Stimulated activated CD4-positive, alpha-beta T cell treated with anti-CD3 and anti-CD28 coated beads, TNF-alpha, amount 100 ng/mL, for 24 hours (primary cell): ENCODE results near the gene TMEM120B.
"Not testable (repeated sequence)": the region's sequence is repeated elsewhere in the genome, so short reads cannot be mapped to it uniquely, and the experiment has no call there.

Experiments
- DNase-seq, 3 experiments: peaks; one replicate each; pipeline ENCODE4 v3.0.0-alpha.2; 2020; ENCODE audit warnings: low read depth in 3 of 3

Gene TMEM120B

DNA sequence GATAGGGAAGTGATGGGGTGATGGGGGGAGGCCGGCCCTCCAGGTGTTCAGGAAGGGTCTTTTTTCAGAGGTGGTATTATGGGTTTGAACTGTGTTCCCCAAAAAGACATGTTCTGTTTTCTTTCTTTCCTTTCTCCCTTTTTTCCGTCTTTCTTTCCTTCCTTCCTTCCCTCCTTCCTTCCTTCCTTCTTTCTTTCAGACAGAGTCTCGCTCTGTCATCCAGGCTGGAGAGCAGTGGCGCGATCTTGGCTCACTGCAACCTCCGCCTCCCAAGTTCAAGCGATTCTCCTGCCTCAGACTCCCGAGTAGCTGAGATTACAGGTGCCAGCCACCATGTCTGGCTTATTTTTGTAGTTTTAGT is 3.5 kb upstream of the TMEM120B start:
- not testable (repeated sequence) for DNase-seq

DNA sequence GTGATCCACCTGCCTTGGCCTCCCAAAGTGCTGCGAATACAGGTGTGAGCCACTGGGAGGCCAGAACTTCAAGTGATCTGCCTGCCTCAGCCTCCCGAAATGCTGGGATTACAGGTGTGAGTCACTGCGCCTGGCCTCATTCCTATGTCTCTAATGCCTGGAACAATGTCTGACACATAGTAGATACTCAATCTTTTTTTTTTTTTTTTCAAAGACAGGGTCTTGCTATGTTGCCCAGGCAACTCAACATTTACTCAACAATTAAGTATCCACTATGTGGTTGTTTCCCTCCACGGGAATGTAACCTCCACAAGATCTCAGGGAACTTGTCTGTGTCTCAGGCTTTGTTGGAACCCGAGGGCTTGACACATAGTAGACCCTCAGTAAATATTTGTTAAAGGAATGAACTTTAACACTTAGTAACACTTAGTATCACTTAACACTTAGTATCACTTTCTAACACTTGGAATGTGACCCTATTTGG is 3.0 kb upstream of the TMEM120B start:
- DNase-seq, result no peak

DNA sequence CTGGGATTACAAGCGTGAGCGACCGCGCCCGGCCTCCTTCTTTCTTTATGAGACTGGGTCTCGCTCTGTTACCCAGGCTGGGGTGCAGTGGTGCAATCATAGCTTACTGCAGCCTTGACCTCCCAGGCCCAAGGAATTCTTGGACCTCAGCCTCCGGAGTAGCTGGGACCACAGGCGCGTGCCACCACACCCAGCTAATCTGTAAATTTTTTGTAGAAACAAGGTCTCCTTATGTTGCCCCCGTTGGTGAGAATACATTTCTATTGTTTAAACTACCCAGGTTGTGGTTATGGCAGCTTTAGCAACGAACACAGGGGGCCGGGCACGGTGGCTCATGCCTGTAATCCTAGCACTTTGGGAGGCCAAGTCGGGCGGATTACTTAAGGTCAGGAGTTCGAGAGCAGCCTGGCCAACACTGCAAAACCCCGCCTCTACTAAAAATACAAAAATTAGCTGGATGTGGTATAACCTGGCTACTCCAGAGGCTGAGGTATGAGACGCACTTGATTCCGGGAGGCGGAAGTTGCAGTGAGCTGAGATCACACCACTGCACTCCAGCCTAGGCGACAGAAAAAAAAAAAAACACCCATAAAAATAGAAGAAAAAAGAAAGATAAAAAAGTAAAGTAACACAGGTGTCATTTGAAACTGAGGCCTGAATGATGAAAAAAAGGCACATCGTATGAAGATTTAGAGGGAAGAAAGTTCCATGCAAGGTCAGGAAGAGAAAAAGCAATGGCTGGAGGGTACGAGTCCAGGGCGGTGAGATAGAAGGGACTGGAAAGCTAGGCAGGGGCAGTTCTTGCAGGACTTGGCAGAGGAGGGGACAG is 977 bp upstream of the TMEM120B start:
- DNase-seq, result no peak

DNA sequence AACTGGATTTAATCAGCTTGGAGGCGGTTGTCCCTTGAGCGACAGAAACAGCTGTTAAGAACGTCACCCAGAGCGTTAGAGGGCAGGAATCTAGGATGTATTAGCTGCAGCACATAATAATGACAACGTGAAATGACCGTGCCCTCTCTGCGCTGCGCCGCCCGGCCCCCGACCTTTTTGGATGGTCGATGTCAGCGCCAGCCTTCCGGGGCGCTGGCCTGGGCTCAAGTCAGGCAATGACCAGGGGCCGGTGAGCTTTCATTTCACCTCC is 427 bp upstream of the TMEM120B start:
- DNase-seq, result no peak

DNA sequence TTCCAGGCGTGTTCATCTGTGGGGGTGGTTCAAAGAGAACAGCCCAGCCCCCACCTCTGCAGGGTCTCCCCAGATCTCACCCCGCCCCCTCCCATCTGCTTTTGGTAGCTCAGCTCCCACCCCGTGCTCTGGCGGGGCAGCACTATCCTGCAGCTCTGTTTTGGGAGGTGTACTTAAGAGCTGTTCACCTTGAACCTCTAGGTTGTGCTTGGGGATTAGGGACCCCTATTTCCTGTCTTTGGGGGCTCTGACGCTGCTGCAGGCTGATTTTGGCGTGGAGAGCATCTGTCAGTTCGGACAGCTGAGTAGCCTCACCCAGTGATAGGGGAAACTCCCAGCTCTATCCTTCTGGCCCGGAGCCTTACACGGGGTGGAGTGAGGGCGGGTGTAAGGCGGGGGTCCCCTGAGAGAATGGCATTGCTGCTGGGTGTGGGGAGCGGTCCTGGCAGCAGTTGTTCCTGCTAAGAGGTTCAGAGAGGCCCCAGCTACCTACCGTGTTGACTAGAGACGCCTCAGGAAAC is 765 bp downstream of the TMEM120B start:
- no peak for DNase-seq

DNA sequence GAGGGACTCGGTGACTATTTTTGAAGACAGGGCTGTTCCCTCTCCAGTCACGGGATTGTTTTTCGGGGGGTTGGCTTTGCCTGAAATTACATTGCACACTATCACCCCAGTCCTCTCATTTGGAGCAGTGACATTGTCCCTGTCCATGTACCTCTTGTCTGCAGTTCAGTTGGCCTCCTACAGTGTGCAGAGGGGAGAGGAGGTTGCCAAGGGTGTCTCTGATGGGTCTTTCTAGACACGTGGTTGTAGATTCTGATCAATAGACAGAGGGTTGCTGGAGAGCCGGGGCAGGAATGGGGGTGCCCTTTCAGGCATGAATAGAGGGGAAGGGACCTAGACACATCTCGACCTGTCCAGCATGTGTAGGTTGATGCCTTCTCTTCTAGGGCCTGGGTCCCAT is 1.2 kb downstream of the TMEM120B start:
- DNase-seq, result no peak

DNA sequence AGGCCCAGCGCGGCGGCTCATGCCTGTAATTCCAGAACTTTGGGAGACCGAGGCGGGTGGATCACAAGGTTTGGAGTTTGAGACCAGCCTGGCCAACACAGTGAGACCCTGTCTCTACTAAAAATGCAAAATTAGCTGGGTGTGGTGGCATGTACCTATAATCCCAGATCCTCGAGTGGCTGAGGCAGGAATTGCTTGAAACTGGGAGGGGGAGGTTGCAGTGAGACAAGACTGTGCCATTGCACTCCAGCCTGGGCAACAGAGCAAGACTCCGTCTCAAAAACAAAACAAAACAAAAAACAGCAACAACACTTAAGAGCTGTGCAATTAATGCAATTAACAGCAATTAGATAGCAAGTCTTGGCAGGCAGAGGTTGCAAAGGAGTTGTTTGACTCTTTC is 2.5 kb downstream of the TMEM120B start:
- not testable (repeated sequence) for DNase-seq

DNA sequence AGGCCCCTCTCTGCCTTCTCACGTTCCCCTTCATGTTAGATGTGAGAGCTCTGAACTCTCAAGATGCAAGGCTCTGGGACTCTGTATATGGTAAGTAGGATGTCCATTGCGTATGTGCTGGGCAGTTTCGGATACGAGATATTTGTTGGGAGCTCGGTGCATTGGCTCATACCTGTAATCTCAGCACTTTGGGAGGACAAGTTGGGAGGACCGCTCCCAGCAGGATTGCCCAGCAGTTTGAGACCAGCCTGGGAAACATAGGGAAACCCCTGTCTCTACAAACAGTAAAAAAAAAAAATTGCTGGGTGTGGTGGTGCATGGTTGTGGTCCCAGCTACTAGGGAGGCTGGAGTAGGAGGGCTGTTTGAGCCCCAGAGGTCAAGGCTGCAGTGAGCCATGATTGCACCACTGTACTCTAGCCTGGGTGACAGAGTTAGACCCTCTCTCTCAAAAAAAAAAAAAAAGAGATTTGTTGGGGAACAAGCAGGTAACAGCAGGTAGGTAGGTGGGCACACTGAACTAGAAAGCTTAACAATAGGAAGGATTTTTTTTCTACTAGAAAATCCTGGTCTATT is 3.4 kb downstream of the TMEM120B start:
- no peak for DNase-seq

DNA sequence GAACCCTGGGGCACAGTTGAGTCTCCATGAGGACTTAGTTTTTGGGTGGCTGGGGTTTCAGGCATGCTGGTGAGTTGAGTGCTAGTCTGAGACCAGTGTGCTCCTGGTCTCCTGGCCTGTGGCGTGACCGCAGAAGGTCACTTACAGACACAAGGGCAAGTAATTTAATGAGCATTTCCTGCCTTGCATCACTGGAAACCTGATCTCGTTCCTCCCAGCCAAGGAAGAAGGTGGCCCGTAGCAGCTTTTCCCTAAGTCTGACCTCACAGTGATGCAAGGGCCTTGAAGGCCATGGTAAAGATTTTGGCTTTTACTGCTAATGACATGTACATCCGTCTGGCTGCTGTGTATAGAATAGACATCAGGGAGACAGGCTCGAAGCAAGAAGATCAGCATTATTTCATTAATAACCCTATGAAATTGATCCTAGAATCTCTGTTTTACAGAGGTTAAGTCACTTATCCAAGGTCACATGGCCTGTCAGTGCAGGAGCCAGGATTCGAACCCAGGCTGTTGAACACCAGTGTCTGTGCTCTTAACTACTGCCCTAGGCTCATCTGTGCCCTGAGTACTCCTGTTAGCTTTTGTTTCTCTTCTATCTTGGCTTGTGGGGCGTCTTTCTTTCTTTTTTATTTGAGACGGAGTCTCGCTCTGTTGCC is 4.6 kb downstream of the TMEM120B start:
- no peak for DNase-seq

DNA sequence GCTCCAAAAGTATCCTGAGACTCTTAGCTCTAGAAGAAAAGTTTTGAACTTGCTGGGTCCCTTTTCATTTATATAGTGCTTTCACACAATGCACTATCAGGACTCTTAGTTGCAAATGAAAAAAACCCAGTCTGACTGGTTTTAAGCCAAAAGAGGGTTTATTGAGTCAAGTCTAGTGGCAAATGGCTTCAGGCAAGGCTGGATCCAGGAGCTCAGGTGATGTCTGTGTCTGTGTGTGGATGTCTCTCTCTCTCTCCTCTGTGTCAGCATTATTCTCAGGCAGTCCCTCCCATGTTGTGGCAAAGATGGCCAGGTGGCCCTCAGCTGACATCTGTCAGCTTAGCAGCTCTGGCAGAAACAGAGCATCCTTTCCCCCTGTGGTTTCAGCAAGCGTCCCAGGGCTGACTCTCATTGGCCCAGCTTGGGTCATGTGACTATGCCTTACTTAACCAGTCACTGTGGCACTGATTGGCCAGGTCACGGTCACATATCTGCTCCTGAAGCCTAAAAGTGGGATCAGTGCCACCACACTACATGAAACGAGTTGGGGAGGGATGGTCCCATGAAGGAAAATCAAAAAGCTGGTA is 6.2 kb downstream of the TMEM120B start:
- DNase-seq, result no peak

DNA sequence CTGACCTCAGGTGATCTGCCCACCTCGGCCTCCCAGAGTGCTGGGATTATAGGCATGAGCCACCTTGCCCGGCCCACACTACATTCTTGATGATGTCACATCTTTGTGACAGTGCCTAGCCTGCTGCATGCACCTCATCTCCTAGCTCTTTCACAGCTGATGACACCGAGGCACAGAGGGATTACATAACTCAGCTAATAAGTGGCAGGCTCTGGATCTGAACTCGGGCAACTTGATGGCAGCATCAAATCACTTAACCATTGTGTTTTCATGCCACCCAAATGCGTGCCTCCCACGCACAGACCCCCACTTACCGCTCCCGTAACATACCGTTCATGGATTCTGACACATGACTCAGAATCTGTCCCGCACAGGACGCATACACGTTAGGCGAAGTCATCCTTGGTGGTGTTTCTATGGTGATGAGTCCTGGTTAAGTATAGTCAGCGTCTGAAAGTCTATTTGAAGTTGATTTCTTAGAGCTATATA is 7.4 kb downstream of the TMEM120B start:
- DNase-seq, result no peak

DNA sequence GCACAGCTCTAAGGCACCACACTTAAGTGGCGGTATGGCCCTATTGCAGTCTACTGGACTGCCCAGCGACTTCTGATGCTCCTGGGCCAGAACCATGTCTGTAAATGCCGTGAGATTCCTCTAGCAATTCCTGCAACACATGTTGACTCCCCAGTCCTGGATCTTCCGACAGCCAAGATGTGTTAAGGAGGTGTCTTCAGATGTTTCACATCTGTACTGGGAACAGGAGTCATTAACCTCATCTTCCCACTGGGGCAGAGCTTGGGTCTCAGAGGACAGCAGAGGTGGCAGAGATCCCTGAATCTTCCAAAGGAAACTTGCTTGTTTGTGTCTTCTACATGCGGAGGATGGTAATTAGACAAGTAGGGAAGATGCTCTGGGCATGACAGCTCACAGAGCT is 8.2 kb downstream of the TMEM120B start:
- DNase-seq, result no peak

DNA sequence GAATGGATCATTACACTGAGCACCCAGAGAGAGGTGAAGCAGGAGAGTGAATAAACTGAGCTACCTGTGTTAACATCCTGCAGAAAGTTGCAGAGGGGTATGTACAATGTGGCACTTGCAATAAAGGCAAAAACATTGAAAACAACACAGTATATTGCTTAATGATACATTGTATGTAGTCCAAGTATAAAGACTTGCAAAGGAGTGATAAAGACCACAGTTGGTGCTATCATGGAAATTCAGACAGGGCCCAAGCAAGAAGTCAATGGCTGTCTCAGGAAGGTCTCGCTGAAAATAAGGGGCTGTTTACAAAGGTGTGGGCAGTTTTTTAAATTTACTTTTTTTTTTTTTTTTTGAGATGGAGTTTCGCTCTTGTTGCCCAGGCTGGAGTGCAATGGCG is 10.0 kb downstream of the TMEM120B start:
- DNase-seq, result no peak

DNA sequence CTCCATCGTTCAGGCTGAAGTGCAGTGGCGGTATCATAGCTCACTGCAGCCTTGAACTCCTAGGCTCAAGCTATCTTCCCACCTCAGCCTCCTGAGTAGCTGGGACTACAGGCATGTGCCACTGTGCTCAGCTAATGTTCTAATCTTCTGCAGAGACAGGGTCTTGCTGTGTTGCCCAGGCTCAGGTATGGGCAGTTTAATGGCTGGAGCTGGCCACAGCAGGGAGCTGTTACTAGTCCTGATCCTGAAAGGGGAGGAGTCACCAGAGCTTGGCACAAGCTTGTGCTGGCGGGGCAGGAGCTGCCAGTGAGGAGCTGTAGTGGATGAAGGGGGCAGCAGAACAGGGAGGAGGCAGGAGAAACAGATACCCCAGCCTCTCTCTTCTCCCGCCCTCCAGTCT is 10.6 kb downstream of the TMEM120B start:
- no peak for DNase-seq

DNA sequence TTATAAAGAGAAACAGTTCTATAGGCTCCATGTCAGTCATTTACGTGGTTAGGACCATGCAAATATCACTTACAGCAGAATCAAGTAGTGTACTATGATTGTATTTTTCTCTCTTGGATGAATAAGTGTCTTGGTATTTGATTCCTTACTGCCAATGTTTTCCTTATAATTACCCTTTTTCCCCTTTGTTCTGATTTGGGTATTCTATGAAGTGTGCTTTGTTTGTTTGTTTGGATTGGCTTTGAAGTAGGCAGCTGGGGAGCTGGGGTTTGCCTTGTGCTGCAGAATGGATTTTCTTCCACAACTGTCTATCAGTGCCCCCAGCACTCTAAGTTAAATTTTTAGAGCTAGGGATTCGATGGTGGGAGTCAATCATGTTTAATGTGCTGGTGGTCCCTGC is 12.4 kb downstream of the TMEM120B start:
- no peak for DNase-seq

DNA sequence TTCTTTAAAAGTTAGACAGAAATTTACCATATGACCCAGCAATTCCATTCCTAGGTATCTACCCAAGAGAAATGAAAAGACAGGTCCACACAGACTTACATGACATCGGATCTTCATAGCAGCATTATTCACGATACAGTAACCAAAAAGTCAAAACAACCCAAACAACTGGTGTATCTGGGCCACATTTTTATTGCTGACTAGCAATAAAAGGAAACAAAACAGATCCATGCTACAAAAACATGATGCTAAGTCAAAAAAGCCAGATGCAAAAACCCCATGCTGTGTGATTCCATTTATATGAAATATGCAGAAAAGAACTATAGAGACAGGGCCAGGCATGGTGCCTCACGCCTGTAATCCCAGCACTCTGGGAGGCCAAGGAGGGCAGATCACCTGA is 12.9 kb downstream of the TMEM120B start:
- DNase-seq, result no peak

DNA sequence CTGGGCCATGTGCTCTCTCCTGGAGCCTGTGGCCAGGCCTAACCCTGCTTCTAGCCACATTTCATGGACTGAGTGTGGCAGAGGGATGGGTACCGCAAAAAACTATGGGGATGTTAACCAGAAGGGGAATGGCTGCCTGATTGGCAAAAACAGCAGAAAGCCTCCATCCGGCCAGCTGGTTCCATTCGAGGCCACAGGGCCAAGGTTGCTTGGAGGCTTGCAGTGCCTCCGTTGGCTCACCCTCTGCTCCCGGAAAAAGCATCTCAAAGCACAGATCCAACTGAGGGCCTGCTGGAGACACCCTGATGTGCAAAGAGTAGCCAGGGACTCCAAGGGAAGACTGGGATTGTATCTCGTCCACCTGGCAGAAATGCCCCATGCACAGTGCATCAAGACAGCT is 16.5 kb downstream of the TMEM120B start:
- no peak for DNase-seq

DNA sequence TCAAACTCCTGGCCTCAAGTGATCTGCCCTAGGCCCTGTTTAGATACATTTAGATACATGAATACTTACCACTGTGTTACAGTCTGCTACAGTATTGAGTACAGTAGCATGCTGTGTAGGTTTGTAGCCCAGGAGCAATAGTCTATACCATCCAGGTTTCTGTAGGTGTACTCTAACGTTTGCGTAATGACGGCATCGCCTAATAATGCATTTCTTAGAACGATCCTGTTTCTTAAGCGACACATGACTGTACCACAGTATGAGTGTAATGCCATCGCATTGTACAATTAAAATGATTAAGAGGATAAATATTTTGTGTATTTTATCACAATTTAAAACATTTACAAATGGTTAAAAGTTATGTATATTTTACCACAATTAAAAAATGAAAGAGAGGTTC is 18.9 kb downstream of the TMEM120B start:
- no peak for DNase-seq

DNA sequence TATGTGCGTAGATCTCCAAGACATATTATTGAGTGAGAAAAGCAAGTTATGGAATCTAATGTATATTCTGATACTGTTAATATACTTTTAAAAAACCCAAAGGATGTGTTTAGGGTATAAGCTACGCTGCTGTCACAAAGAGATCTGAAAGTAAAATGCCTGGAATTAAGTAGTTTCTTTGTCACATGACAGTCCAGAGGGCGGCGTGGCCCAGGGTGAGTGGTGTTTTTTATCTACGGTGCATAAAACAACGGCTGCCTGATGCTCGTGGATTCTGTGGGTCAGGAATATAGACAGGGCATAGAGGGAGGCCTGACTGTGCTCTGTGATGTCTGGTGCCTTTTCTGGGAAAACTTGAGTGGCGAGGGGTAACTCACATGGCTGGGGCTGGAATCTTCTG is 21.3 kb downstream of the TMEM120B start:
- no peak for DNase-seq

DNA sequence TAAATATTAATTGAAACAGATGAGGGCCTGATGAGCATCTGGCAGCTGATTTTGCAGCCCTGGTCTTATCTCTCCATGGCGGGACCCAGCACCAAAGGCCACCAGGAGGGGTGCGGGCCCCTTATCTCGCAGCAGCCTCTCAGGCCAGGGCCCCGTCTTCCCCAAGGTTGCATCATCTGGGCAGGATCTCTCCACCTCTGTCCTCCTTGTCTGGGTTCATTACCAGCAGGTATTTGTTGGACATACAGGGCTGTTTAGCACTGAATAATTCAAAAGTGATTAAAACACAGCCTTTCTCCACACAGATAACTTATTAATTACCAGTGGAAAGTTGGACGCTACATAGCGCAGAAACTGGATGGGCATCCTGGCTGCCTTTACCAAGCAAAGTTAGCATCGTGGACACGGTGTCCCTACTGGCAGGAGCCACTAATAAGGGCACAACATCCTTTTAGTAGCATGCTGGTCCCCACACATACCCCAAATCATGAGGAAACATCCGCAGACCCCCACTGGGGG is 25.8 kb downstream of the TMEM120B start:
- DNase-seq, result no peak

DNA sequence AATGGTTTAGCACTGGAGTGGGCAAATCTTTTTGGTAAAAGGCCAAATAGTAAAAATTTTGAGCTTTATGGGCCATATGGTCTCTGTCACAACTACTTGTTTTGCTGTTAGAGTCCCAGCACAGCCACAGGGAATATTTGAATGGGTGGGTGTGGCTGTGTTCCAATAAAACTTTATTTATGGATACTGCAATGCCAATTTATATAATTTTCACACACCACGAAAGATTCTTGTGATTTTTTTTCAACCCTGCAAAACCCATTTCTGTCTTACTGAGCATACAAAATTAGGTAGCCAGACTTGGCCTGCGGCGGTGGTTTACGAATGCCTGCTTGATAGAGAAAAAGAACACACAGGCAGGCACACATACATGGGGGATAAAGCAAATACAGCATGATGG is 28.3 kb downstream of the TMEM120B start:
- no peak for DNase-seq

DNA sequence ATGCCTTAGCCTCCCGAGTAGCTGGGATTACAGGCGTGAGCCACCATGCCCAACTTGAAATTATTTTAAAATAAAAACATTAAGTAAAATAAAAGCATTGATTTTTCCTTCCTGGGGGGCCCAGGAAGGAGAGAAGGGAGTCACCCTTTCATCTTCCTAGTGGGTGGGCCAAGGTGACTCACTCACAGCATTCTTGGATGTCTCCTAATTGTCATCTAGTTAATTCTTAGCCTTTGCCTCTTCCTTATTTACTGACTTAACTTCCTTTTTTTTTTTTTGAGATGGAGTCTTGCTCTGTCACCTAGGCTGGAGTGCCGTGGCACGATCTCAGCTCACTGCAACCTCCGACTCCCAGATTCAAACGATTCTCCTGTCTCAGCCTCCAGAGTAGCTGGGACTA is 29.2 kb downstream of the TMEM120B start:
- DNase-seq, result no peak
